Hindlimb muscle (tissue), 1 donor: ENCODE results near the gene SPATC1L. TPM values are rescaled to one million over a fixed set of nuclear protein-coding genes. Genes with fewer than 3 reads are reported as not detected.
"Not testable (repeated sequence)": the region's sequence is repeated elsewhere in the genome, so short reads cannot be mapped to it uniquely, and the experiment has no call there.

Source experiments
- DNase-seq: peaks from one replicate; pipeline ENCODE4 v3.0.0-alpha.2; 2013
- polyA plus RNA-seq: library from polyadenylated mRNA; unstranded; fragments of 120-200 nt; gene quantifications from one replicate; pipeline ENCODE4 v1.2.1, GENCODE V29; 2013; ENCODE audit not compliant: insufficient read length

Gene SPATC1L
- polyA plus RNA-seq, 1 donor: 8.2 TPM

DNA sequence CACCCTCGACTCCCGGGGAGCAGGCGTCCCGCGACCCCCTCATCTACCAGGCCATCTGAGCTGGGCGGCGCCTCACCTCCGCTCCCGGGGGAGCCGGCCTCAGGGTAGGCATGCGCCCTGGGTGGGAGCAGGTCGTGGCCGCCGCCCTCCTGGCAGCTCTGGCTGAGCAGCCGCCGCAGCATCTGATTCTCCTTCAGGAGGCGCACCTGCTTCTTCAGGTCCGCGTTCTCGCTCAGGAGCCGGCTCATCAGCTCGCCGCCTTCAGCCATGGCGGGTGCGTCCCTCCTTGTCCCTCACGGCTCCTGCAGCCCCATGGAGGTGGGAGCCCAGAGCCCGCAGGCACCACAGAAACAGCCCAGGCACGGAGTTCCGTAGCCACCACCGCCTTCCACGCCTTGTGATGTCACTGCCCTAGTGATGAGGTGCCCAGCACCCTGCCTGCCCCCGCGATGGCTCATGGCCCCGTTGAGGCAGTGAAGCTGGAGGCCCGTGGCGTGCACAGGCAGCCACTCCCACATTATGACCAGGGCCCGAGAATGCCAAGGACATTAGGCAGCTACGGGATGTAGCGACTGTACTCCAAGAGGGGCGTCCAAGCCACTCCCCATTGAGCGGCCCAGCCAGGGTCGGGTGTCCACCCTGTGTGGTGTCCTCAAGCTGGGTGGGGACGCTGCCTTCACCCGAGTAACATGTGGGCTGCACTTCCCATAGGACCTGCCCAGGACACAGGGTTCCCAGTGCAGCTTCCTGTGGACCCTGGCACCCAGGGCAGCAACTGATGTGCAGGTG lies 1.5 kb downstream of the SPATC1L start:
- DNase-seq: no peak

DNA sequence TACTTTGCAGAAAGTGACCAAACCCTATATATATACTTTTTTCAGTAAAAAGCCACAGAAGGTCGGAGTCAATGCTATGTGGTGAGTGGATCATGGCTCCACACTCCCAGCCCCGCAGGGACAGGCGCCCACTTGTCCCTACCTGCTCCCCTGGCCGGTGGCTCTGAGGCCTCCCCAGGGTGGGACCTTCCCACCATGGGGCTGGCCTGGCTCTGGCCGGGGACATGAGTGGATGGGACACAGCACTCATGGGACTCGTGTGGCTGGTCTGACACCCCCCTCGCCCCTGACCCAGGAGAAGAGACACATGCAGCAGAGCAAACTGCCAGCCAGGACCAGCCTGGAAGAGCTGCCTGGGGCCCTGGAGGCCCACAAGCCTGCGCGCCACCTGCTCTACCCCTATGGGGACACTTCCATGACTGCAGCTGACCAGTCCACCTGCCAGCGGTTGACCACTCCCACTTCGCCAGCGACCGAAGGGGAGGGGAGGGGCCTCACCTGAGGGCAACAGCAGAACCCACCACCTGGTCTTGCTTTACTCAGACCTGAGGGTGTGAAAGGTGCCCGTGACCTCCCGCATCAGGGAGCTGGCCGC lies 2.2 kb downstream of the SPATC1L start:
- DNase-seq: no peak

DNA sequence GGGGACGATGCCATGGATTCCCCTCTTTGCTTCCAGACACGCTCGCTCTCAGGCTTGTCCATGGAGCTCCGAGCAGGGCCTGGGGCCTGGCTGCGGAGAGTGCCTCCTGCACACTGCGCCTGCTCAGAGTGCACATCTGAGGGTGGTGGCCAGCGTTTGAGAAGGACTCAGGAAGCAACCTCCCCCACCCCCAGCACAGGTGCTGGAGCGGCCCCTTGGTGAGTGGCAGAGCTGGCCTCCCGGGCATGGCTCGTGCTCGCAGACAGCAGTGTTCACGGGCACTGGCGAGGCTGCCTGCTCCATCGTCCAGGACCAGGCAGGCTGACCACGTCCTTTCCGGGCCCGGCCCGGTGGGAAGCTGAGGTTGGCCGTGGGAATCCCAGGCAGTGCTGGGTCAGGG lies 2.8 kb downstream of the SPATC1L start:
- no peak for DNase-seq

DNA sequence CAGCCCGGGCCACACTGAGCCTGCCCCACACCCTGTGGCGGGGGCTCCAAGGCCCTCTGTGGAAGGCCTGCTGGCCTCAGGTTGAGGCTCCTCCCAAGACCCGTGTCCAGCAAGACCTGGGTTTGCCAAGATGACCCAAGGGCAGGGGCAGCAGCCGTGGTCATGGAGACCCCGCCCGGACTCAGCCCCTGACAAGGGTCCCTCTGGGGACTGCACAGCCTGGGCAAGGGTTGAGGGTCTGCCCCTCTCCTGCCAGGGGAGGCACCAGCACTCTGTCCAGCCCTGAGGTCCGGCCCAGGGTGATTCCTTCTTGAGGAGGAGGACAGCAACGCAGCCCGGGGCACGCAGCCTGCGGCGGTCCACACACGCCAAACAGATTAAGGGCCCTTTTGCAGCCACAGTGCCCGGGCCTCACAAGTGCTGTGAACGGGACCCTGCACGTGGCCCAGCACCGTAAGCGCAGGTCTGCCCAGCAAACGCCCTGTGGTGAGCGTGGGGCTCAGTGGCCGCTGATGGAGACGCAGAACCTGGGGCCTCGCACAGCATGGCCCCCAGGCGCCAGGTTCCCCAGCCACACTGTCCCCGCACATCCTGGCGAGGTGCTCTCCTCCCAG lies 3.4 kb downstream of the SPATC1L start:
- DNase-seq: no peak

DNA sequence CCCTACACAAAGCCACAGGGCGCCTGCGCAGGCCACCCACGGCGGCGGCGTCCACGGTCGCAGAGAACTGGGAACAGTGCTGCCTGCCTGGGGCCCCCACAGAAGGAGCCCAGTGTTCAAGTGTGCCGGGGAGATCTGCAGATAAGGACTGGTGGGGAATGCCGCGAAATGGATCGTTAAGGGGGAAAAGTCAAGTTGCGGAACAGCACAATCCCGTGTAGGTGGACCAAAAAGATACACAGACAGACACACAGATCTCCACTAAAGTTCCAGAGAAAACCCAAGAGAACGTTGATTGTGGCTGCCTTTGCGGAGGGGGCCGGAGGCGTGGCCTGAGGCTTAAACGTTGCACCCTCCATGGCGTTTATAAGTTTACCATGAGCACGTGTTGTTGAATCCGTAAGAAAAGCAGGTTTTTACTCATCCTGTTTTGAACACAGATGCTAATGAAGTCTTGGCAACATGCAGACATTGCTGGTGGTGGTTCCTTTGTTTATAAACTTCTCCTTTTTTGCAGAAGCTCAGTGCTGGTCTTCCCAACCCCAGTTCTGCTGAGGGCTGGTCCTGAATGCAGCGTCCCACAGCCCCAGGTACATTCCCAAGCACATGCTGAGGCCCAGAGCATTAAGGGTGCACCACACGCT lies 4.1 kb downstream of the SPATC1L start:
- DNase-seq: no peak

DNA sequence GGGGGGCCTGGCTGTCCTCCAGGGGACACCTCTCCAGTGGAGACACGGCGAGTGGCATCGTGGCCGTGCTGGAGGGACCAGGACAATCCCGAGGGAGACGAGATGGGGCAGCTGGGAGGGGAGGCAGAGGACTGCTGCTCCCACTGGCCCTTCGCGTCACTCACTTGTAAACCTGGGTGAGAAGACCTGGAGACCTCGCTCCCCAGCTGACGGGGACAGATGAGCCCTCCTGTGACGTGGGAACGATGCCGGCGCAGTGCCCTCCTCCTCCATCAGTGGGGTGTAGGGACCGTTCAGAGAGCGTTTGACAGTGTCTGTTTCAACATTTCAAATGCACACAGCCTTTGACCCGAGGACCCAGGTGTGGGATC lies 4.6 kb downstream of the SPATC1L start:
- no peak for DNase-seq

DNA sequence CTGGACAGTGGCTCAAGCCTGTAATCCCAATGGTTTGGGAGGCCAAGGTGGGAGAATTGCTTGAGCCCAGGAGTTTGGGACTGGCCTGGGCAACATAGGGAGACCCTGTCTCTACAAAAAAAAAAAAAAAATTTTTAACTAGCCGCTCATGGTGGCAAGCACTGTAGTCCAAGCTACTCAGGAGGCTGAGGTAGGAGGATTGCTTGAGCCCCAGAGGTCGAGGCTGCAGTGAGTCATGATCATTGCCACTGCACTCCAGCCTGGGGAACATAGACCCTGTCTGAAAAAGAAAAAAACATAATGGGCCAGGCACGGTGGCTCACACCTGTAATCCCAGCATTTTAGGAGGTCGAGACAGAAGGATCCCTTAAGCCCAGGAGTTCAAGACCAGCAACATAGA lies 5.3 kb downstream of the SPATC1L start:
- no peak for DNase-seq

DNA sequence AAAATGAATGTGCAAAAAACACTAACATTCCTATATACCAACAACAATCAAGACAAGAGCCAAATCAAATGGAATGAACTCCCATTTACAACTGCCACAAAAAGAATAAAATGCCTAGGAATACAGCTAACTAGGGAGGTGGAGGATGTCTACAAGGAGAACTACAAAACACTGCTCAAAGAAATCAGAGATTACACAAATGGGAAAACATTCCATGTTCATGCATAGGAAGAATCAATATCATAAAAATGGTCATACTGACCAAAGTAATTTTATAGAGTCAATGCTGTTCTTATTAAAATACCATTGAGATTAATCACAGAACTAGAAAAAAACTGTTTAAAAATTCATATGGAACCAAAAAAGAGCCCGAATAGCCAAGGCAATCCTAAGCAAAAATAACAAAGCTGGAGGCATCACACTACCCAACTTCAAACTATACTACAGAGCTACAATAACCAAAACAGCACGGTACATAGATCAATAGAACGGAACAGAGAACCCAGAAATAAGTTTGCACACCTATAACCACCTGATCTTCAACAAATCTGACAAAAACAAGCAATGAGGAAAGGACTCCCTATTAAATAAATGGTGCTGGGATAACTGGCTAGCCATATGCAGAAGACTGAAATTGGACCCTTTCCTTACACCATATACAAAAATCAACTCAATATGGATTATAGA lies 7.7 kb downstream of the SPATC1L start:
- DNase-seq: not testable (repeated sequence)

DNA sequence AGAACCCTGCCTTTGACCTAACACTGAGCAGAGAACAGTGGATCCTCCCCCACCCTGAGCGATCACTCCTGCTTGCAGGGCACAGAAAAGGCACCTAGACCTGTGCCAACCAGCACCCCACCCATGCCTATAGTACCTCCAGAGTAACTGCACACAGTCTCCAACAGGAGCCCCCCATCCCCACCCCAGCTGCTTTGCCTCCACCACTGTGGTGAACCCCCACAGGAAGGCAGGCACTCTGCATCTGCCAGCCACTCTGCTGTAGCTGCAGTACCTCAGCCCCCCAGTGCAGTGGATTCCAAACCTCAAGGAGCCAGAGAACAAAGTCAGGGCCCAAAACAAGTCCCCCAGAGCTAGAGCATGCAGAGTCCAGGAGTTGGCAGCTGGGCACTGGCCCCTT lies 10.7 kb downstream of the SPATC1L start:
- DNase-seq: no peak

DNA sequence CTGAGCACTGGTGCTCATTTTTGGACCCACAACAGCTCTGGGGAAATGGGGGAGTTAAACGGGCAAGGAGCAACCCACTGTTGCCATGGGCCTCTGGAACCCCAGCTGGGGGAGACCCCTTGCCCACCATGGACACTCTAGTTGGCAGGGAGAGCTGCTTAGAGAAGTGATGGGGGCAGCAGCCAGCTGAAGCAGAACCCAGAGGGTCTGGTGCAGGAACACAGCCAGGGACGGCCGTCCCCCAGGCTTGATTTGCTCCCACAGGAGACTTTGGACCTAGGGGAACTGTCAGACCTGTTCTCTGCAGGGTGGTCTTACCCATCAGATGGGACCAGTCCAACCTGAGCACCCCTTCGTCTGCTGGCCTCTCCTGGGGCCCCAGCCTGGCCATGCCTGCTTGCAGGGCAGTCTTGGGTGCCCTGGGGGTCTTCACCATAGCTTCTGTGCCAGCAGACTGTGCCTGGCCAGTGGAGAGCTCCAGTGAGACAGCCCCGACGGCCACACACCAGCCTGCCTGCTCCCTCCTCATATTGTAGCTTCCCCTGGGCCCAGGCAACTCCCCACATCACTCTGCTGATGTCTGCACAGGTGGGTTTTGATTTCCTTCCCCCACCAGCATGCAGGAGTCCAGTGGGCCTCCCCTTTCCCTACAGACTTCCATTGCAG lies 11.3 kb downstream of the SPATC1L start:
- no peak for DNase-seq

DNA sequence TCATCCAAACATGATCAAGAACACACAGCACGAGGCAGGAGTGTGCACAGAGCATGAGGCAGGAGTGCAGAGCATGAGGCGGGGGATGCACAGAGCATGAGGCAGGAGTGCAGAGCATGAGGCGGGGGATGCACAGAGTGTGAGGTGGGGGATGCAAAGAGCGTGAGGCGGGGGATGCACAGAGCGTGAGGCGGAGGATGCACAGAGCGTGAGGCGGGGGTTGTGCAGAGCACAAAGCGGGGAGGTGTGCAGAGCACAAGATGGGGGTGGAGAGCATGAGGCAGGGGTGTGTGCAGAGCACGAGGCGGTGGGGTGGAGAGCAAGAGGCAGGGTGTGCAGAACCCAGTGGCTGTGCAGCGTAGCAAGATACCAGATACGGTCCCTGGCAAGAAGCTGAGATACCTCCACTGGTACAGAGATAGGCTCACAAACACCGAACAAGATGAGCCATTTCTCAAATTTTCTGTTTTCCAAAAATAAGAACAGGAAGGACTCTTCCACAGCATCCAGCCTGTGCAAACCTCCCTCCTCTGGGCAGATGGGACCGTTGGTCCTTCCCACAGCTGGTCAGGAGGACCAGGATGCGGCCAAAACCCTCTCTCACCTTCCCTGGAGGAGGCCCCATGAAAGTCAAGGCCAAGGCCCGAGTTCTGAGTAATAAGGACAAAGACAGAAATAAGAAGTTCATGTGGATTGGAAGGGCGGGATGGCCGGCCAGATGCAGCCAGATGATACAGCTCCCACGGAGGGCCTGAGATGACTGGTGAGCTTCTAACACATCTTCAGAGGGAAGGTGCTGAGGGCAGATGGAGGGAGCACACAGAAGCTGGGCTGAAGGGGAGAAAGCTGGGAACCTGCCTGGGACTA lies 12.0 kb downstream of the SPATC1L start:
- DNase-seq: no peak

DNA sequence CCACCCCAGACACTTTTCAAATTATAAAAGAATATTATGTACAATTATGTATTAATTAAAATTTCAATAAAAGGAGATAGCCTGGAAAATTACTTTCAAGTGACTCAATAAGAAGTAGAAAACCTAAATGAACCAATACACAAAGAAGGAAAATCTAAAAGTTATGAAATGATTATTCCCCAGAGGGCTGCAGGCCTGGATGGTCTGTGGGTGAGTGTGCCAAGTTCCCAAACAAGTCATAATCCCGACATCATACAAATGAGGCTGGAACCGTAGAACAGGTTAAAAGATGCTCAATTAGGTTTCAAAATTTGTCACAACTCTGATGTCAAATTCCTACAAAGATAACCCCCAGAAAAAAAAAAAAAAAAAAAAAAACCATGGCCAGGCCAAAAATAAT lies 12.7 kb downstream of the SPATC1L start:
- no peak for DNase-seq

DNA sequence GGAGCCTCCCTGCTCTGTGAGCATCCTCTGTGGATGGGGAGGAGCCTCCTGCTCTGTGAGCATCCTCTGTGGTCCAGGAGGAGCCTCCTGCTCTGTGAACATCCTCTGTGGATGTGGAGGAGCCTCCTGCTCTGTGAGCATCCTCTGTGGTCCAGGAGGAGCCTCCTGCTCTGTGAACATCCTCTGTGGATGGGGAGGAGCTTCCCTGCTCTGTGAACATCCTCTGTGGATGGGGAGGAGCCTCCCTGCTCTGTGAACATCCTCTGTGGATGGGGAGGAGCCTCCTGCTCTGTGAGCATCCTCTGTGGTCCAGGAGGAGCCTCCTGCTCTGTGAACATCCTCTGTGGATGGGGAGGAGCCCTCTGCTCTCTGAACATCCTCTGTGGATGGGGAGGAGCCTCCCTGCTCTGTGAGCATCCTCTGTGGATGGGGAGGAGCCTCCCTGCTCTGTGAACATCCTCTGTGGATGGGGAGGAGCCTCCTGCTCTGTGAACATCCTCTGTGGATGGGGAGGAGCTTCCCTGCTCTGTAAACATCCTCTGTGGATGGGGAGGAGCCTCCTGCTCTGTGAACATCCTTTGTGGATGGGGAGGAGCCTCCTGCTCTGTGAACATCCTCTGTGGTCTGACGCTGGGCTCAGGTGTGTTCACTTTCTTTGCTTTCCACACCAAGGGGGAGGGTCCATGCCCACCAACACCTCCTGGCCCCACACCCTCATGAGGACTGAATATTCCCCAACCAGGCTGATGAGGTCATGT lies 13.6 kb downstream of the SPATC1L start:
- not testable (repeated sequence) for DNase-seq

DNA sequence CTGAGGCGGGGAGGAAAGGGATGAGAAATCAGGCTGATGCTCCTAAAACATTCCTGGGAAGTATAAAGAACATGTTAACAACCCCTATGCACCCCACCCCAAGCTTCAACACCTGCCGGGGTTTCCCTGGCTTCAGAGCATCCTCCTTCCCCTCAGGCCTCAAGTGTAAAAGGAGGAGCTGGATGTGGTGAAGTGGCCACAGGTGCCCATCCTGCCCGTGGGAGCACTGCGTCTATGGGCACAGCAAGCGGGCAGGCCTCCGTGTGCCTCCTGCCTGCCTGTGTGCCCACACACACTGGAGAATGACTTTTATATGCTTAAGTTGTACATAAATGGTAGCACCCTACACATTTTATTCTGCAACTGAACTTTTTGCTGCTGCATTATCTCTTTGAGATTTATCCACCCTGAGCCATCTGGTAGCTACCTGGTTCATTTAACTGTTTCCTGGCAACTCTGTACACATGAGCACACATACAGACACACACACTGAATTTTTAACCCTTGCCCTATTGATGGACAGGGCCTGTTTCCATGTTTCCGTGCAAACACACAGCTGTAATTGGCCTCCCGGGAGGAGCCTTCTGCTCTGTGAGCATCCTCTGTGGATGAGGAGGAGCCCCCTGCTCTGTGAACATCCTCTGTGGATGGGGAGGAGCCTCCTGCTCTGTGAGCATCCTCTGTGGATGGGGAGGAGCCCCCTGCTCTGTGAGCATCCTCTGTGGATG lies 15.4 kb downstream of the SPATC1L start:
- DNase-seq: no peak

DNA sequence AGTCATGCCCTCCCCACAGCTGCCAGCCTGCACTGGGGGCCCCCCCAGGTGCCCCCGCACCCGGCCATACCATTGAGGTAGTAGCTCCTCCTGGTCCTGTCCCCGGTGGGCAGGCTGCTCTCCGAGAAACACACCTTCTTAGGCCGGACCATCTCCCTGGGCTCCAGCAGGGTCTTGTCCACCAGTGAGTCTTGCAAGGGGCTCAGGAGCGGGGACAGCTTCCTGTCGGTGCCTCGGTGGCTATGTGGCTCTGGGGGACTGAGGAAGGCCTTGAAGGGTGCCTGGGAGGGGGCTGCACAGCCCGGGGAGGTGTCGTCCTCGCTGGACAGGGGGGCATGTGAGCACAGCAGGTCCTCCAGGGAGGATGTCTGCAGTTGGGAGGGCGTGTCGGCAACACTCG lies 16.0 kb downstream of the SPATC1L start:
- no peak for DNase-seq

DNA sequence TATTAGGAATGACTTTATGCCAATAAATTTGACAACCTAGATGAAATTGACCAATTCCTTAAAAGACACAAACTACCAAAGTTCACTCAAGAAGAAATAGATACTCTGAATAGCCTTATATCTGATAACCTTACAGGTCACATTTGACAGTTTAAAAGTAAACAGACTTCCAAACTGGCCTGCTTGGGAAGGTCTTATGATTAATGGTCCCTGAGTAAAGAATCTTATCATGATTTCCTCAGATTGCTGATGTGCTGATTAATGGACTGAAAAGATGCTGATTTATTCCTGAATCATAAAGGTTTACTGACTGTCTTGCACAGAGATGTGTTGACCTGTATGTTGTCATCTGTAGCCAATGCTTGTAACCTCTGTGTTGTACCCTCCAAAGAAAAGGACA lies 19.2 kb downstream of the SPATC1L start:
- DNase-seq: no peak

DNA sequence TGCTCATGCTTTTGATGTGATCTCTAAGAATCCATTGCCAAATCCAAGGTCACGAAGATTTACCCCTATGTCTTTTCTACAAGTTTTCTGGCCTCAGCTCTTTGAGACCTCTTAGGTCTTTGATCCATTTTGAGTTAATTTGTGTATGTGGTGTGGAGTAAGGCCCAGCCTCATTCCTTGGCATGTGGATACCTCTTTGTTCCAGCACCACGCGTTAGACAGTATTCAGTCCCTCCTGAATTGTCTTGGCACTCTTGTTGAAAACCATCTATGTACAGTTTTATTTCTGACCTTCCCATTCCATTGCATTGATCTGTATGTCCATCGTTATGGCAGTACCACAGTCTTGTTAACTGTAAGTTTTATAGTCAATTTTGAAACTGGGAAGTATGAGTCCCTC lies 20.9 kb downstream of the SPATC1L start:
- DNase-seq: no peak

DNA sequence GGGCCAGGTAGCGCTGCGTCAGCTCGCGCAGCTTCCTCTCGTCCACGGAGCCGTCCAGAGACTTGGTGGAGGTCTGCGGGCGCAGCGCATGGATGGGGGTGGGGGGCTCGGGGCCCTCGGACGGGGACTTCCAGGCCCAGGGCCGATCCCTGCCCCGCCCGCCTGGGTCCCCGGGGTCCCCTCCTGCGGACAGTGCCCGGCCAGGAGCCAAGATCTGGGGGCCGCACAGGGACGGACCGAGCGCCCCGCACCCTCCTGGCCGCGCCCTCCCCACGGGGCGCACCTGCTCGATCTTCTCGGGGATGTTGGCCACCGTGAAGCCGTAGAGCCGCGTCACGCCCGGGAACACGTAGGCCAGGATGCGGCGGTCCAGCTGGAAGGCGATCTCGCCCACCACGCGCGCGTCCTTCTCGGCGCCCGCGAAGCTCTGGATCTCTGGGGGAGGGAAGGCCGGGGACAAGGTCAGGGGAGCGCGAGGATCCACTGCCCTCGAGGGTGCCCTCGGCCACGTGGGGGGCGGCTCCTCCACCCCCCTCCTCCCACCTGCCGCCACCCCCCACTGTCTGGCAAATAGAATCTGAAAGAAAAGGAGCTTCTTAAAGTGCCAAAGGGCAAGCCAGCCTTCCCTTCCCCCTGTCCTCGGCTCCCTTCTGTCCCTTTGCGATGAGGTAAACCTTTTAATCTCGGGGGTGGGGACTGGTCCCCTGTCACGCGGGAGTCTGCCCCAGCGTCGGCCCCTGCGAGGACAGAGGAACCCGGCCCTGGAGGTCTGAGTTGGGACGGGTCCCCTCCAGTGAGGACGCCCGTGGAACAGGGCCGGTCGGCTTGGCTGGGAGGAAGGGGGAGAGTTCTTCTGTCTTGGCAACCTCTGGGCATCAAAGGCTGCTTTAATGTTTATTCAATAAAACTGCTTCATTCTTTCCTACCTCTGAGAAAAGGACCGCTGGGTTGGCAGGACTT lies 22.3 kb downstream of the SPATC1L start:
- no peak for DNase-seq
